Smooth muscle cell (in vitro differentiated cells): ENCODE data around the gene ROCK2. TPM values are rescaled to one million over a fixed set of nuclear protein-coding genes. Genes with fewer than 3 reads are reported as not detected.
A peak's percentile ranks its signal among the peaks of the same experiment; 100 is the strongest.

ENCODE experiments used
- DNase-seq: peaks from one replicate; lab custom pipeline; 2025; ENCODE audit not compliant: unreplicated experiment; lab: John Stamatoyannopoulos, UW
- H2AFZ ChIP-seq: fragments of 200-600 bp; sonication (generic); 2 replicates; pipeline ENCODE4 v1.6.0; 2016; ENCODE audit warnings: antibody characterized with exemption, low read depth, mild to moderate bottlenecking
- H3F3A ChIP-seq: fragments of 200-600 bp; sonication (generic); 2 replicates; pipeline ENCODE4 v1.6.0; 2017; ENCODE audit warnings: antibody characterized with exemption, low read depth
- H3K27ac ChIP-seq: fragments of 200-600 bp; sonication (generic); 2 replicates; pipeline ENCODE4 v1.5.1; 2016; ENCODE audit warnings: low read depth, mild to moderate bottlenecking
- H3K27me3 ChIP-seq: fragments of 200-600 bp; sonication (generic); 2 replicates; pipeline ENCODE4 v1.6.1; 2016; ENCODE audit warnings: low read depth, mild to moderate bottlenecking
- H3K36me3 ChIP-seq: fragments of 200-600 bp; sonication (generic); 2 replicates; pipeline ENCODE4 v1.5.1; 2016; ENCODE audit warnings: low read depth
- H3K4me1 ChIP-seq: fragments of 200-600 bp; sonication (generic); 2 replicates; pipeline ENCODE4 v1.5.1; 2016; ENCODE audit warnings: low read depth
- H3K4me2 ChIP-seq: fragments of 200-600 bp; sonication (generic); 2 replicates; pipeline ENCODE4 v1.6.0; 2016; ENCODE audit warnings: mild to moderate bottlenecking
- H3K4me3 ChIP-seq: fragments of 200-600 bp; sonication (generic); 2 replicates; pipeline ENCODE4 v1.5.1; 2016; ENCODE audit warnings: mild to moderate bottlenecking
- H3K79me2 ChIP-seq: fragments of 200-600 bp; sonication (generic); 2 replicates; pipeline ENCODE4 v1.6.0; 2016; ENCODE audit warnings: low read depth, mild to moderate bottlenecking
- H3K9ac ChIP-seq: fragments of 200-600 bp; sonication (generic); 2 replicates; pipeline ENCODE4 v1.6.0; 2016; ENCODE audit warnings: low read depth
- H3K9me3 ChIP-seq: fragments of 200-600 bp; sonication (generic); replicated peaks from 2 replicates; pipeline ENCODE4 v1.5.1; 2016; ENCODE audit warnings: low read depth
- H4K20me1 ChIP-seq: fragments of 200-600 bp; sonication (generic); 2 replicates; pipeline ENCODE4 v1.6.0; 2016; ENCODE audit warnings: low read depth
- CTCF ChIP-seq: fragments of 200-600 bp; sonication (generic); IDR thresholded peaks from 2 replicates; pipeline ENCODE4 v1.5.1; 2017; ENCODE audit warnings: borderline replicate concordance, mild to moderate bottlenecking, antibody characterized with exemption; ENCODE audit not compliant: insufficient read depth, poor library complexity, severe bottlenecking
- WGBS: methylation state at CpG from one replicate; pipeline ENCODE4 v1.1.7; 2016; ENCODE audit warnings: low lambda C conversion rate; 5-methylcytosine and 5-hydroxymethylcytosine counted together
- polyA plus RNA-seq: library from polyadenylated mRNA; unstranded; fragments of >200 nt; fragmentation: Nextera tagmentation; extraction: Ambion mirVana; gene quantifications from 2 replicates; pipeline ENCODE4 v1.2.1, GENCODE V29; 2016
- total RNA-seq: library from RNA; depleted of rRNA; stranded (reverse); fragments of >200 nt; gene quantifications from 2 replicates; pipeline ENCODE4 v1.2.3, GENCODE V29; 2014

ROCK2 gene
- total and polyA plus RNA-seq, 2 experiments from 2014 or later, result 27.2 to 45.5 TPM

DNA sequence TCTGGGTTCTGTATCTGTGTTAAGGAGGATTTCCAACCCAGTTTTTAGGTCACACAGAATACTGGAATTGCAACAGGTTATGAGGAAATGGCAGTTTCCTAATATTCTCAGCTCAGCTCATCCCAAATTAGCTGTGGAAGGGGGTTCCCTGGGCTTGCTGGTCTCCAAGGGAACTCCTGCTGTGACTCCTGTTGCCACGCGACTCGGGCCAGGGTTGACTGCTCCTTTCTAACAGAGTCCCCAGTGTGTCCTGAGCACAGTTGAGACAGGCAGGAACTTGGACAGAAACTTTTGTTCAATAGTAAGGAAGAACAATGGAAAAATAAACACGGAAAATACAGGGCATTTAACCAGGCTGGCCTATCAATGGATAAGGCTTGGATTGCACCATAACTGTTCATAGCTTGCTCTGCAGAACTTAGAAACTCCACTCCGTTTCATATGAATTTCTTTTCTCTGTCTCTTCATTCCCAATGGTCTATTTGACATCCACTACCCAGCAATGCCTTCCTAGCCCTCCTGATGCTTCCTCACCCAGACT is 3.8 kb upstream of the ROCK2 start:
- H3K4me1 ChIP-seq, result peaks cover 10% of the 10 kb centered on the region
- H3K4me2 ChIP-seq, result no peak overlapping the region
- H3K4me3 ChIP-seq, result no peak overlapping the region
- DNase-seq, result no peak
- no peaks in the 10 kb centered on the region for H3K9me3 ChIP-seq
- no peak overlapping the region for H3K9ac ChIP-seq
- no peak overlapping the region for H3K27ac ChIP-seq
- WGBS, result 76% methylated on average over 5 of the region's 5 CpGs
- H3K79me2 ChIP-seq, result peaks cover 7% of the 10 kb centered on the region
- H3K36me3 ChIP-seq, result no peaks in the 10 kb centered on the region
- H3K27me3 ChIP-seq, result no peaks in the 10 kb centered on the region
- peaks cover 3% of the 10 kb centered on the region for H4K20me1 ChIP-seq
- H2AFZ ChIP-seq, result no peak overlapping the region
- H3F3A ChIP-seq, result peaks cover 15% of the 10 kb centered on the region
- no peak for TF ChIP-seq CTCF

GRCh38 chr2:11347403-11347959 is 3.0 kb upstream of the ROCK2 start:
- Histone ChIP-seq H3K9ac (no peak overlapping the region), H3K4me1 (peaks cover 10% of the 10 kb centered on the region), H3K27me3 (no peaks in the 10 kb centered on the region), H3F3A (peaks cover 15% of the 10 kb centered on the region), H4K20me1 (peaks cover 11% of the 10 kb centered on the region), H2AFZ (no peak overlapping the region), H3K79me2 (peaks cover 12% of the 10 kb centered on the region), H3K4me3 (no peak overlapping the region), H3K36me3 (no peaks in the 10 kb centered on the region), H3K27ac (no peak overlapping the region), H3K4me2 (no peak overlapping the region), H3K9me3 (no peaks in the 10 kb centered on the region)
- DNase-seq, result no peak
- TF ChIP-seq CTCF, result no peak
- 53% methylated on average over 7 of the region's 7 CpGs for WGBS

GRCh38 chr2:11346023-11346482 is 1.6 kb upstream of the ROCK2 start:
- H3K4me1 ChIP-seq, result peaks cover 22% of the 10 kb centered on the region
- H3K36me3 ChIP-seq, result no peaks in the 10 kb centered on the region
- peaks cover 26% of the 10 kb centered on the region for H3K79me2 ChIP-seq
- H3K4me3 ChIP-seq, result peak overlapping the region; percentile 59
- no peak for TF ChIP-seq CTCF
- H3K9me3 ChIP-seq, result no peaks in the 10 kb centered on the region
- DNase-seq, result no peak
- H3K27ac ChIP-seq, result peak overlapping the region; percentile 97
- no peak overlapping the region for H3K9ac ChIP-seq
- WGBS, result 74% methylated on average over 4 of the region's 4 CpGs
- peak overlapping the region; percentile 31 for H2AFZ ChIP-seq
- H3K27me3 ChIP-seq, result no peaks in the 10 kb centered on the region
- H3K4me2 ChIP-seq, result peak overlapping the region; percentile 90
- H3F3A ChIP-seq, result peaks cover 15% of the 10 kb centered on the region
- peaks cover 25% of the 10 kb centered on the region for H4K20me1 ChIP-seq
